Measurements from ENCODE around the gene PSPN.
"Not testable (repeated sequence)": the region's sequence is repeated elsewhere in the genome, so short reads cannot be mapped to it uniquely, and the experiment has no call there.

The PSPN gene

DNA sequence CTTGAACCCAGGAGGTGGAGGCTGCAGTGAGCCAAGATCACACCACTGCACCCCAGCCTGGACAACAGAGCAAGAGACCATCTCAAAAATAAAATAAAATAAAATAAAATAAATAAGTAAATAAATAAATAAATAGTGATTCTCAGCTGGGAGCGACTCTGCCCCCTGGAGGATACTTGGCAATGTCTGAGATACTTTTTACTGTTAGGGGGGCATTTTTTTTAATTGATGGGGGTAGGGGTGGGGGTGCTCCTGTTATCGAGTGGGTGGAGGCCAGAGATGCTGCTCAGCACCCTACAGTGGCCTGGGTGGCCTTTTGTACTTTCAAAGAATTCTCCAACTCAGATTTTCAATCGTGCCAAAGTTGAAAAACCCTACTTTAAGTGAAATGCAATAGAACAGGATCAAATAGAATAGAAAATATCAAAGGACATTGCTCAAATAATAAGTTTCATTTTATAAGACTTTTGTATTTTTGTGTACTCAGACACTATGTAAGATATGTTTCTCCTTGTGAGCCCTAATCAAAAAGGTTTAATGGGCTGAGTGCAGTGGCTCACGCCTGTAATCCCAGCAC, 21.5 kb downstream of the PSPN start:
- TF ChIP-seq CTCF (conservative IDR thresholded peaks at IDR 0.05; ENCODE audit: low read depth, low read length): peak; percentile 76
- DNase-seq (ENCODE audit: low read depth): peak; percentile 46
- no peak overlapping the region for H3K4me3 ChIP-seq (ENCODE audit: low read depth, low read length)

DNA sequence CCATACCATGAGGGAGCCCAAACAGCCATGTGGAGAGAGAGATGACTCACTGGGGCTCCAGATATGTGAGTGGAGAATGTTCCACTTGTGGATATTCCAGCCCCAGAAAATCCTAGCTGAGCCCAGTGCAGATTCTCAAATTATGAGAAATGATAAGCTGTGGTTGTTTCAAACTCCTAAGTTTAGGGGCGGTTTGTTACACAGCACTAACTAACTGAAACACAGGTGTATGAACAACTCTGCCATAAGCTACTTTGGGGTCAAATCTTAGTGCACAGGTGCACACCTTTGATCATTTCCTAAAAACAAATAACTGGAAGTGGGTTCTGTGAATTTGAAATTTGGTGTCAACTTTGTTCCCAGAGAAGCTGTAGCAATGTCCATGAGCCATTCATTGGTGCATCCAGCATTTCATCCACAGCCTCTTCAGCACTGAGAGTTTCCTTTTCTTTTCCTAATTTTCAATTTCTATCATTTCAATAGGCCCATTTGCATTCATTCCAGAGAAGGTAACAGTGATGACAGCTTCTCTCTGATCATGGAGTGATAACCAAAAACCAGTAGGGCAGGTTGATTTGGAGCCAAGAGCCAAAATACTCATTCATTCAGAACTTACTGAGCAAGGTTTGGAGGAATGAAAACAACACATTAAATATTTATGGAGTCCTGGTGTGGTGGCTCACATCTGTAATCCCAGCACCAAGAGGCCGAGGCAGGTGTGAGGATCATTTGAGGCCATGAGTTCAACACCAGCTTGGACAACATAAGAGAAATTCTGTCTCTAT, 23.2 kb downstream of the PSPN start:
- no peak for DNase-seq (ENCODE audit: low read depth)
- no peak overlapping the region for H3K4me3 ChIP-seq (ENCODE audit: low read depth, low read length)
- no peak for TF ChIP-seq CTCF (conservative IDR thresholded peaks at IDR 0.05; ENCODE audit: low read depth, low read length)

DNA sequence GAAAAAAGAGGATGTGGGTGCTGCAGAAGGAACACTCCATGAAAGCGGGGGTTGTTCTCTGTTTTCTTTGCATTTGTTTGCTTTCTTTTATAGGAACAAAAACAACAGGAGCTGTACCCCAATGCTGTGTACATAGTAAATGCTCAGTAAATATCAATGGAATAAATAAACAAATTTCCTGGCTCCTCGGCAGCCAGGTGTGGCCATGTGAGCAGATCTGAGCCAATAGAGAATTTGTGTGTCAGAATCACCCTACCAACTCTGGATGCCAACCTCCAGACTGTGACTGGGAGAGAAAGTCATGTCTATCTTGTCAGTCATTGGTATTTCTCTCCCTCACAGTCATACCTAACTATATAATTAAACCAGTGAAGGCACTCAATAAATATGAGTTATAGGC, 25.0 kb downstream of the PSPN start:
- TF ChIP-seq CTCF (conservative IDR thresholded peaks at IDR 0.05; ENCODE audit: low read depth, low read length): no peak
- no peak overlapping the region for H3K4me3 ChIP-seq (ENCODE audit: low read depth, low read length)
- DNase-seq (ENCODE audit: low read depth): no peak

DNA sequence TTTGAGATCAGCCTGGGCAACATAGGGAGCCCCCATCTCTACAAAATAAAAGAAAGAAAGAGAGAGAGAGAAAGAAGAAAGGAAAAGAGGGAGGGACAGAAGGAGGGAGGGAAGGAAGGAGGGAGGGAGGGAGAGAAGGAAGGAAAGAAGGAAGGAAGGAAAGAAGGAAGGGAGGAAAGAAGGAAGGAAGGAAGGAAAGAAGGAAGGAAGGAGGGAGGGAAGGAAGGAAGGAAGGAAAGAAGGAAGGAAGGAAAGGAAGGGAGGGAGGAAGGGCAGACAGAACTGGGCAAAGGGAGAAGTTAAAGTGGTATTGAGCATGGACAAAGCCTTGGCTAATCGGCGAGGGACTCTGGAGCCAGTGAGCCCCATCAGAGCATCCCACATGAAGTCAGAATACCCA, 26.5 kb downstream of the PSPN start:
- not testable (repeated sequence) for H3K4me3 ChIP-seq (ENCODE audit: low read depth, low read length); DNase-seq (ENCODE audit: low read depth)

GRCh38 chr19:6343462-6343861, 32.3 kb downstream of the PSPN start:
- H3K4me3 ChIP-seq (ENCODE audit: low read depth, low read length): no peak overlapping the region
- DNase-seq (ENCODE audit: low read depth): no peak
- TF ChIP-seq CTCF (conservative IDR thresholded peaks at IDR 0.05; ENCODE audit: low read depth, low read length): no peak

GRCh38 chr19:6340493-6341201, 35.1 kb downstream of the PSPN start:
- DNase-seq (ENCODE audit: low read depth): no peak
- no peak overlapping the region for H3K4me3 ChIP-seq (ENCODE audit: low read depth, low read length)
- no peak for TF ChIP-seq CTCF (conservative IDR thresholded peaks at IDR 0.05; ENCODE audit: low read depth, low read length)

DNA sequence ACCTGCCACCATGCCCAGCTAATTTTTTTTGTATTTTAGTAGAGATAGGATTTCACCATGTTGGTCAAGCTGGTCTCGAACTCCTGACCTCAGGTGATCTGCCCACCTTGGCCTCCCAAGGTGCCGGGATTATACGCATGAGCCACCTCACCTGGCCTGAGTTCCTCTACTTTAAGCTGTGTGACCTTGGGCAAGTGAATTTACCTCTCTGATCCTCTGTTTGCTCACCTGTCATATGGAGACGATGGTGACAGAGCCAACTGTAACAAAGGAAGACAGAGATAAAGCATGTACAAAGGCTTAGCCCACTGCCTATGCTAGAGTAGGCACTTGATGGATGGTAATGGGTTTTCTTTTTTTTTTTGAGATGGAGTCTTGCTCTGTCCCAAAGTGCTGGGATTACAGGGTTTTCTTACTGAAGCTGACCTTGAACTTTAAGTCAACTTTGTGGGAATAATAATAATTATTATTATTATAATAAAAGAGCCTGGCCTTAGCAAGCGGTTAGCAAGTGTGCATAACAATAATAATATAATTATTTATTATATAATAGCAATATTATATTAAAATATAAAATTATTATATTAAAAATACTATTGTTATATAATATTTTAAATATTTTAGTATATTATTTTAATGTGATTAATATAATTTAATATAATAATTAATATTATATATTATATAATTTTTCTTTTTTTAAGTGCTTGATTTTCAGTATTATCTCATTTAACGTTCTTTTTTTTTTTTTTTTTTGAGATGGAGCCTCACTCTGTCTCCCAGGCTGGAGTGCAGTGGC, 41.0 kb downstream of the PSPN start:
- no peak overlapping the region for H3K4me3 ChIP-seq (ENCODE audit: low read depth, low read length)
- no peak for DNase-seq (ENCODE audit: low read depth)
- no peak for TF ChIP-seq CTCF (conservative IDR thresholded peaks at IDR 0.05; ENCODE audit: low read depth, low read length)
